Hepatic stellate cell (primary cell): ENCODE measurements around the gene ARMC9.
"Not testable (repeated sequence)": the region's sequence is repeated elsewhere in the genome, so short reads cannot be mapped to it uniquely, and the experiment has no call there.

Experiments
- DNase-seq: peaks from one replicate; pipeline ENCODE4 v3.0.0; 2011; ENCODE audit warnings: low spot score

ARMC9 gene

DNA sequence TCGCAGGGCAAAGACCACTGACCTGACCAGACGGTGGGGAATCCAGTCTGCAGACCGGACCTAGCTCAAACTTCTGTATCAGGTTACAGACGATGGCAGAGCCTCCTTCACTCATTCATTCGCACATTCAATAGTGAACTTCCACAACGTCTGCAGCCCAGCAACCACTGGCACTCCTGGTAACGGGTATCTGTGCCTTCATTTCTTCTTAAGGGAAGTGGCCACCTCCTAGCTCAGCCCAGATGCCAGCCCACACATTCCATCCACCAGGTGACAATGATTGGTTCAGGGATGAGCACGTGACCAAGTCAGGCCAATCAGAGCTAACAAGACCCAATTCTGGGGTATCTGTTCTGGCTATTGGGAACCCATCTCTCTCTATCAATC lies 15.9 kb upstream of the ARMC9 start:
- no peak for DNase-seq

DNA sequence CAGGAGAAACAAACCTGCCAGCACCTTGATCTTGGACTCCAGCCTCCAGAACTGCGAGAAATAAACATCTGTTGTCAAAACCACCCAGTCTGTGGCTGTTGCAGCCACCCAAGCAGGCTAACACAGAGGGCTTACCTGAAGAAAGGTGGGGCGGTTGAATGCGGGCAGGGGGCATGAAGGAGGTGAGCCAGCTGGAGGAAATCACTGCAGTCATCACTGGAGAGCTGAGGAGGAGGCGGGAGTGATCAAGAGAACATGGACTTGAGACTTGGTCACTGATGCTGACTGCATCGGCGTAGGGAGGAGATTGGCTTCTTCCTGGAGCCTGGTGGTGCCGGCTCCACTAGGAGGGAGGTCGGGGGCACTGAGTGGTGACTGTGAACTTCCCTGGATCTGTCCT lies 14.6 kb upstream of the ARMC9 start:
- DNase-seq: no peak

DNA sequence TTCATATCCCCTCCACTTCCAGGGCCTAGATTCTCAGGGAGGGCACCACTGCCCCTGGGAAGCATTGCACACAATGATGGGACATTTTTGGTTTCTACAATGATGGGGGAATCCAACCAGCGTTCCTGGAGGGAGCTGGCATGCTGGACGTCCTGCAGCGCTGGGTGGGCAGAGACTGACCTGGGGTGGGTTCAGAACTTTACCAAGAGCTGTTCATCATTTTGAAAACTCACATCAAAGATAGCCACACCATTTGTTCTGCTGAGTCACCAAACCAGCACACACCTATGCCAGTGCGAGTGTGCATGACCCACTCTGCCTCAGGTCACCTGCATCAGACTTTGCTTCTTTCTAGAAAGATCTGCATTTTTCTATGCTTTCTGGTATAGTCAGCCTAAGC lies 14.1 kb upstream of the ARMC9 start:
- DNase-seq: no peak

DNA sequence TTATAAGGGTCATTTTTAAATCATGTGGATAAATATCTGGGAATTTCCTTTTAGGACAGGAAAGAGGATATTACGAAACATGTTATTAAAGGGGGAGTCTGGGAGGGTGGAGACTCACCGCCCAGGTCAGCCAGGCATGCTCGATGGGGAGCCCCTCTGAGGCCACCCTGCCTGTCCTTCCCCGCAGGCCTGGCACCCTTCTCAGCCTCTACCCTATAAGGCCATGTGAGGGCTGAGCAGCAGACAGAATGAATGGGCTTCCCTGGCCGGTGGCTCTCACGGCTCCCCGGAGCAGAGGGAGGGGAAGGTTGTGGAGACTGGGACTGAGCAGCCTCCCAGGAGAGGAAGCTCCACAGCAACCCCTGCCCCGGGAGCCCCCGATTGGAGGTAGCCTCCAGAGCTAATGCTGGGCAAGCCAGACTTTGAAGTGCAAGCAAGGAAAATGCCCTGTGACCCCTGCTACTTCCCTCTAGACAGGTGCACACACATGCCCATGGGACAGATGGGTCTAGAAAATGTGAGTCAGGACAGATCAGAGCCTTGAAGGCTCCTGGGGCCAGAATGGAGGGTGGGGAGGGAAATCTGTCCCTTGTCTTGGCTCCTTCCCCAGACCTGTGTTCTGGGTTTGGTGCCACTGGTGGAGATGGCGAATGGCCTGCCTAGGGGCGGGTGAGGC lies 13.2 kb upstream of the ARMC9 start:
- no peak for DNase-seq

DNA sequence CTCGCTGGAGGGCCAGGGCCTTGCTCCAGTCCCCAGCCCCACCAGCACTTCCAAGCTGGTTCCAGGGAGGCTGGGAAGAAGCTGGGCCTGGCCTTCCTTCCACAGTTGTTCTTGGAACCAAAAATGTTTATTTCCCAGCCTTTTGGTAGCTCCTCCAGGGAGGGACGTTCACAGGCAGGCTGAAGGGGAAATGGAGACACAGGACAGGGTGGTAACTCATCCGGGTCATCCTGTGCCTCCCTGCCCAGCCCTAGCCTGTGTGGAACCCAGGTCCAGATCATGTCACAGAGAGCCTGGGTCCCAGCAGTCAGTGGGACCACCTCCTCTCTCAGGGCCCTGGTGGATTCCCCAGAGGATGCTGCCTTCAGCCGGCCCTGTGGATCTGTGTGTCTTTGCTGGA lies 12.5 kb upstream of the ARMC9 start:
- DNase-seq: no peak

DNA sequence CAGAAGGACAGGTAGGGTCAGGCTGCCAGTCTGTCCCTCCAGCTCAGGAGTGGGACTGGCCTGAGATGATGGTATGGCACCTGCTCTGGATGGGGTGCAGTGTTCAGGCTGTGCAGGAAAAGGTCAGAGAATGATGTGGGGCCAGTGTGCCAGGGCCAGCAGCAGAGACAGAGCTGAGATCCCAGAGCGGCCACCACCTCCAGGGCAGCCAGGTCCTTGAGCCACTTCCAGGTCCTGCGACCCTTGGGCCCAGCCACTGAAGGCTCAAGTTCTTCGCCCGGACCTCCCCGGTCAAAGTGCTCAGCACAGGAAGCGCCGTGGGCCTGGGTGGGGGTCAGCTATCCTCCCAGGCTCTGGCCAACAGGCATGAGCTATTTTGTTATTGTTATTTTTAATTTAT lies 12.1 kb upstream of the ARMC9 start:
- DNase-seq: no peak

DNA sequence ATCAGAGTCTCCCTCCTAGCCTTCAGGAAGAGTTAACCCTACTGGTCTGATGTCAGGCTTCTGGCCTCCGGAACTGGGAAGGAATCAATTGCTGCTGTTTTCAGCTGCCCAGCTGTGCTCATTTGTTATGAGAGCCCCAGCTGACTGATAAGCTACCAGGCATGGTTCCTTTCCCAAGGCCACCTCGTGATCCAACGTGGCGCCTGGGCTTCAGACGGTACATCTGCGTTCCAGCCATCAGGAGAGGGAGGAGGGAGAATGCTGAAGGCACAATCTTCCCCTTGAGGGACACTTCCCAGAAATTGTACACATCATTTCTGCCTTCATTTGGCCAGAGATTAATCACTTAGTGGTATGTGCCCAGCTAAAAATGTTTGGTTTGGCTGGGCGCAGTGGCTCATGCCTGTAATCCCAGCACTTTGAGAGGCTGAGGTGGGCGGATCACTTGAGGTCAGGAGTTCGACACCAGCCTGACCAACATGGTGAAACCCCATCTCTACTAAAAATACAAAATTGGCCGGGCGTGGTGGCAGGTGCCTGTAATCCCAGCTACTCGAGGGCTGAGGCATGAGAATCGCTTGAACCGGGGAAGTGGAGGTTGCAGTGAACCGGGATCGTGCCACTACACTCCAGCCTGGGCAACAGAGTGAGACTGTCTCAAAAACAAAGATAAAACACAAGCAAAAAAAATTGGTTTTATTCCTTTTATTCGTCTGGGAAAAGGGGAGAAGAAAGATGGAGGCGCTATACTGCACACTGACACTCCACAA lies 10.5 kb upstream of the ARMC9 start:
- no peak for DNase-seq

DNA sequence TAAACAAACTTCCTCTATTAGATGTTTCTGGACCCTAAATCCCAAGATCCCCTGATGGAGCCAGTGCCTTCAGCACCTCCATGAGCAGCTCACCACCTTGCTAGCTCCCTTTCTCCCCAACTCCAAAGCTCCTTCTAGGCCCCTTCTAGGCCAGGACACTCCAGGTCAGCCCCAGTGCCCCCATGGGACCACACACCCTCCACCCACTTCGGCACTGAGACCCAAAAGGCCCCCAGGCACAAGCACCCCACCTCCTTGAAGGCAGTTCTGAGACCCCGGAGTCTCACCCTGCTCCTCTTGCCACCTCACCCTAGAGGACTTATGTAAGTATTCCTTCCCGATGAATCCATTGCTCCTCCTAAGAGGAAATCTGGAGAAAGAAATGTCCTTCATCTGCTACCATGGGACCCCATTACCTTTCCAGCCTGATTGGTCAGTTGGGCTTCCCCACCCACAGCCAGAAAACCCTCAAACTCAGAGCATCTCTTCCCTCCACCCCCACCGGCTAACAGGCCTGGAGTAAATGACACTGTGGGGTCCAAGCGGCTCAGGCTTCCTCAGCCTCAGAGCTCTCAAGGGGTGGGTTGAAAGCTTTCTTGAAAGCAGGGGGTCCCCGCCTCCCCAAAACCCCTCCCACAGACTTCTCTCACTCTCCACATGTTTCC lies 9.8 kb upstream of the ARMC9 start:
- DNase-seq: no peak

DNA sequence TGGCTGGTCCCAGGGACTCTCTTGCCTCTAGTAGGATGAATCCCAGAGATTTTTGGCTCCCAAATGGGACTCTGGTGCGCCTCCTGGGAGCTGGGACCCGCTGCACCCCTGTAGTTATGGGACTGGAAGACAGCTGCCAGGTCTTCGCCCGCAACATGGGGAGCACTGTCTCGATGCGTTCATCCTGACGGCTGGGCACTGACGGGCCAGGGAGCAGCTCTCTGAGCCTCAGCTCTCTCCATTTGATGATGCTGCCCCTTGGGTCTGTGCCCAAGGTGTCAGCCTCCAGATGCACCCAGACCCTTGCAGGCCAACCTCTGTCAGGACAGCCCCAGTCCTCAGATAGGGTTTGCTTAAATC lies 9.3 kb upstream of the ARMC9 start:
- DNase-seq: no peak

DNA sequence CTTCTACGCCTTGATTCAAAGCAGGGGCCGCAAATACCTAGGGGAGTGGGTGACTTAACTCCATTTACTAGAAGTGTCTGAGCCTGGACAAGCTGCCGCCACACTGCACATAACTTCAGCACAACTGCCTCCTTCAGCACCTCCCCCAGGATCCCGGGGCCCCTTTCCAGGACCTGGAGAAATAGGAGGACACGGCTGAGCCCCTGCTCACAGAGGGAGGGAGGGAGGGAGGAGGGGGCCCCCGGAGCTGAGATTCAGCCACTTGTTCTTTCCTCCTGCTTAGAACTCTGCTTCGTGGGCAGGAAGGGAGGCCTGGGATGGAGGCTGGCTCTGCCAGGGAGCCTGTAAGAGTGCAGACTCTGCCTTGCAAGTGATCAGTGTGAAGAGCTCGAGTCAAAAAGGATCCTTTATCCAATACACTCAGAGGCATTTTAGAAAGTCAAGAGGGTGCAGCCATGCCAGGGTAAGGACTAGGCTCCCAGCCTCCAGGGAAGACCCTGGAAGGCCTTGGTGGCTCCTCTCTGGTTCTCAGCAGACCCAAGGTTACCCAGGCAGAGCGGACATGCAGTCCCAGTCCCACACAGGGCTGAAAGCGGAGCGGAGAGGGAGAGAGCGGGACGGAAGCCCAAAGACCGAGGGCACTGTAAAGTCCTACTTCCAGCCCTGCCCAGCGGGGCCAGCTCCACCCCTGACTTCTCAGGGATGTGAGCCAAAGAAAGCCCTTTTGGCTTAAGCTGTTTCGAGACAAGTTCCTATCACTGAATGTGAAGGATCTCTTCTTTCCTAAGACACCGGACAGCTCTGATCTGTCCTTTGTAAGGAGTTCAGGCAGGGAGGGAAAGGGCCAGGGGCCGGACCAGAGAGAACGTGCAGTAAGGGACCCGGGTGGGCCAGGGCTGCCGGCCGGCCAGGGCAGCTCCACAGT lies 8.6 kb upstream of the ARMC9 start:
- peak; percentile 74 for DNase-seq

DNA sequence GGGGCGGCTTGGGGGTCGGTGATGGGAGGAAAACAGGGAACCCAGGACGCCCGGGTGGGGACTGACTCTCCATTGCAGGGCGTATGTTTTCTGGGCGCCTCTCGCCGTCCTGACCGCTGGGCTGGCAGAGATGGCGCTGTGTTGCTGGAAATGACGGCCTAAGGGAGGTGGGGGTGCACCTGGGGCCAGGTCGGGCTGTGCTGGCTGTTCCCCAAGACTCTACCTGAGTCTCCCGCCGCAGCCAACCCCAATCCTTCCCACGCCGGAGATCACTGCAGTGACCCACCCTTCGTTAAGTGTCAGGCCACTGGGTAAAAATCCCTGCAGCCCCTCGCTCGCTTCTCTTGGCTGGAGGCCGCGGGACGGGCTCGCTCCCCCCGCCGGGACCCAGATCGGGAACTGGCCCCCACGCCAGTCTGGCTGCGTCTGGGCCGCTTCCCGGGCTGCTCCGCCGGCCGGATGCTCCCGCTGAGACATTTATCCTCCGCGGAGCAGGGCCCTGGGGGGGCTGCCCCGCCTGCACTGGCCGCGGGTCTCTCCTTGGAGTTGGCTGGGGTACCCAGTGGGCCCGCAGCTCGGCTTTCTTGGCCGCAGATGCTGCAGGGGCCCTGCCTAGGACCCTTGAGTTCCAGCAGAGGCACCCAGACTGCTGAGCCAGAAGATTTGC lies 7.8 kb upstream of the ARMC9 start:
- DNase-seq: peak; percentile 64

DNA sequence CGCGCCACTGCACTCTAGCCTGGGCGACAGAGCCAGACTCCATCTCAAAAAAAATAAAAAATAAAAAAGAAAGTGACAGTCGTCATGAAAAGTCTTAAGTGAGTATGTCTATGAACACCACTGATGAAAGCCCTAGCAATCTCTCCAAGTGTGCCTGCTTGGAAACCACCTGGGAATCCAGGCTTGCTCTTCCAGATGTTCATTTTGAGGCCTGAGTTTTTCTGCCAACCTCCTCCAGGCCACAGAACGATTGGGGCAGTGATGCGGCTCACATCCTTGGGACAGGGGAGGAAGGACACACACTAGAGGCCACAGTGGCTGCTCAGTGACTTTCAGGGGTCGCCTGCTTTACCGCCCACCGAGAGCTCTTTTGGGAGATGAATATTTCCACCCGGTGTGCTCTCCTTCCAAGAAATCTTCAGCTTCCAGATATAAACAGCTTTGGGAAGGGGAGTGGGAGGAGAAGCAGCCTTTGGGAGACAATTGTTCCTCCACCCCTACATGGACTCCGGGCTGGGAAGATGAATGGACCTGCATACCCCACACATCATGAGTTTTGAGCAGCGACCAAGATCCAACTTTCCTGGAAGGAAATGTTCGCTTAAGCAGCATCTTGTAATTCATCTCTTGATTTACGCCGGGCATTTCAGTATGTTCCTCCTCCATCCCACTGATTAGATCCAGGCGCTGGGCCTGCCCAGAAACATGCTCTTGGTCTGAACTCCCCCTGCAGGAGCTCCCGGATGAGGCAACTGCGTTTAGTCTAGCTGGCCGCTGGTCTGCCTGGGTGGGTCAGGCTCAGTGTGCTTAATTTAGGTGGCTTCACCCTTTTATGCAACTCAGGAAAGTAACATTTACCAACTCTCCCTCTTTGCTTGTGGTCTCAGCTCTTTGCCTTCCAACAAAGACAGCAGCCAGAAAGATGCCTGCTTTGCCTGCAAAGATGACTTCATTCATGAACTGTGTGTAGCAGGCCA lies 6.2 kb upstream of the ARMC9 start:
- DNase-seq: peak; percentile 84

DNA sequence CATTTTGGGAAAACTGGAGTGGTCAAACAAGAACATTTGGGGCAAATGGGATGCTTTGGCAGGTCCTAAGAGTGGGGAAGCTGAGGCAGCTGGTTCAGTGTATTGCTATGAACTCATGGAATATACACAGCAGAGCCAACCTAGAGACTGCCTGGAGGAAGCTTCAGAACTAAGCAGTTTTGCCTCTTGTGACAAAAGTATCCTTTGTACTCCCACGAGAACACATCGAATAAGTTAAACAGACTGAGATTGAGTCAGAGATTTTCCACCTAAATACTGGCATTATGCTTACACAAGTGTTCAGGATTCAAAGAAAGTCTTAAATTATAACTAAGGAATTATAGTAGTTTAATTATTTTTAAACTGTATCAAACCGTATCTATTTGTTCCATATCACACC lies 5.2 kb upstream of the ARMC9 start:
- DNase-seq: no peak

DNA sequence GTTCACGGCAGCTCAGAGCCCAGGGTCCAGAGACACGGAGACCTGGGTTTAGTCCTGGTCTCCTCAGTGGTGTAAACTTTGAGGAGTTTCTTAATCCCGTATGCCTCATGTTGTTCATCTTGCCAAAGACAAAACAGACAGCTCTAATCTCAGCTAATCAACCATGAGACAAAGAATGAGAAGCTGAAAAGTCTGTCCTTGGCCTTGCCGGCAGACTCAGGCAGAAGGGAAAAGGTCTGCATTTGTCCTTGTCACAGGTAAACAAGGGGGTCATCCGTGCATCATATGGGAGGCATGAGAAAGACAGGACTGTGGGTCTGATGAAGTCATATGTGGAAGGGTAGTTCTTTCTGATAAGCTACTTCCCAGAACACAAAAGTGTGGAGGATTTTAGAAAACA lies 1.8 kb upstream of the ARMC9 start:
- DNase-seq: no peak

DNA sequence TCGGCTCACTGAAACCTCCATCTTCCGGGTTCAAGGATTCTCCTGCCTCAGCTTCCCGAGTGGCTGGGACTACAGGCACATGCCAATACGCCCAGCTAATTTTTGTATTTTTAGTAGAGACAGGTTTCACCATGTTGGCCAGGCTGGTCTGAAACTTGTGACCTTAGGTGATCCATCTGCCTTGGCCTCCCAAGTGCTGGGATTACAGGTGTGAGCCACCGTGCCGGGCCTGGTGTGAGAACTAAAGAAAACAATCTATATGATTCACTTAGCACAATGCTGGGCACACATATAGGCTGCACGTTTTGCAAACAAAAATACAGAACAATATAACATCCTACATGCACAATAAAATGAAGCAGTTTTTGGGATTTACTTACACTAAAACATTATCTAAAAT lies 1.2 kb upstream of the ARMC9 start:
- DNase-seq: not testable (repeated sequence)

DNA sequence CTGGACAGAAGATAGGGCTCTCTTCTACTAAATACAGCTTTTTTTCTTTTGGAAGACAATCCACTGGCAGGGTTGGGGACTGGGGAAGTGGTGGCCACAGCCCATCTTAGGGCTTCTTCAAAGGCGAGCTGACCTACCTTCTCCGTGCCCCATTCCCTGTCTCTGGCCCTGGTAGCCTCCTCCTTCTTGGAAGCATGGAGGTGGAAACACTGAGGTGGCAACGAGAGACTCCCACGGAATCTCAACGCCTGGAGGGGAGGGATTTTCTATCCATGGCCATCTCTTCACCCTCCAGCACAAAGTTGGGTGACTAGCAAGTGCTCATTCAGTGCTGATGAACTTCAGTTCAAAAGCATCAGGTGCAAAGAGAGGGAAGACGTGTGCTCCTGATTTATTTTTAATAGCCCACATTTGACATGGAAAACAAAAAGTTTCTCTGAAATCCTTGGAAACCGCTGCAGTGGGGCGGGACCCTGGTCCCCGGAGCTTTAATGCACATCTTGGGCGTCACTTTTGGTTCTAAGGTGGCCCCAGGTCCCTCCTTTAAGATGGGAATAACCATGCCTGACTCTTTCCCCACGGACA lies 633 bp upstream of the ARMC9 start:
- DNase-seq: no peak

DNA sequence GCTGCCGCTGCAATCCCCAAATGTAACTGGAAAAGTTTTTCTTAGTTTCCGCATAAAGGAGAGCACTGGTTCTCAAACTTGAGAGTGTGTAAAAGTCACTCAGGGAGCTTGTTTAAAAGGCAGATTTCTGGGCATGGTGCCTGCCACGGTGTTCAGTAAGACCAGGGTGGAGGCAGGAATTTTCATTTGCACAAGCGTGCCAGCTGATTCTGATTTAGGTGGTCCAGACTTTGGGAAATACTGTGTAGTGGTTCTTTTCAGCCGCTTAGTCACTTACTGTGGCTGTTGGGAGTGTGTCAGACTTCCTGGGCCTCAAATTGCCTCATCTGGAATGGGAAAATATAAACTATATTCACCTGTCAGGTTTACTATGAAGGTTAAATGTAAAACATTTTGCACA lies 788 bp downstream of the ARMC9 start:
- no peak for DNase-seq

DNA sequence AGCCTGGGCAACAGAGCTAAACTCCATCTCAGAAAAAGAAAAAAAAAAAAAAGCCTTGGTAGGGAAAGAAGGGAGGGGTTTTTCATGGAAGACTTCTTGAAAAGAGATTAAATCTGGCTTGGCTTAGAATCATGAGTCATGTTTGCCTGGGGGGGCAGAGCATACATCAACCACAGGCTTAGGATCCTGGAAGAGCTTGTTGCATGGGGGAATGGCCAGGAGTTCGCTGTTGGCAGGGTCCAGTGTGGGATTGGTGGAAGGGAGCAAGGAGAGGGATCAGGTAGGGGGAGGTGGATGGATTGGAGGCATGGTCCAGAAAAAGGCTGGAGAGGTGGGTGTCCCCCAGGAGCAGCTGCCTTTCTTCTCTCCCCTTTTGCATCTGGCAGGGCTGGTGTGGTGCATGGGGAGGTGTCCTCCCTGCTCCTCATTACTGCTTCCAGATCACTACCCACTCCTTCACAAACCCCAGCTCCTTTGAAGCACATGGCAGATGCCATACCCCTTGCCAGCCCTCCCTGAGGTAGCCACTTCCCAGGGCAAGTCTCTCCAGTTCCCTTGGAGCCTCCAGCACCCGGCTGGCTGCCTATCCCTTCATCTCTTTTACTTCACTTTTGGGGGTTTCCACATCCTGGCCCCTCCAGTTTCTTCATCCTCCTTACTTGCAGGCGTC lies 2.5 kb downstream of the ARMC9 start:
- DNase-seq: no peak

DNA sequence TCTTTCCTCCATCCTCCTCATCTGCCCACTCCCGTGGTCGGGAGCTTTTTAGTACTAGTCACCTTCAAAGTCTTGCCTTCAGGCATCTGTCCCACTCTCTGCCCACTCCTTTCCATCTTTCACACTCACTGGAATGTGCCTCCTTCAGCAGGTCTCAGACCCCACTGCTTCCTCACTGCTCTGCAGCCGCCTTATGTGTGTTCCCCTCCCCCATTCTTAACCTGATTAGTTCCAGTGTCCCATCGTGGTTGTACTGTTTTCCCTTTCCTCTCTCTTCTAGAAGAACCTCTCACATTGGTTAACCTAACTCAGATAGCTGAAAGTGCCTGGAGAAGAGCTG lies 3.0 kb downstream of the ARMC9 start:
- no peak for DNase-seq

DNA sequence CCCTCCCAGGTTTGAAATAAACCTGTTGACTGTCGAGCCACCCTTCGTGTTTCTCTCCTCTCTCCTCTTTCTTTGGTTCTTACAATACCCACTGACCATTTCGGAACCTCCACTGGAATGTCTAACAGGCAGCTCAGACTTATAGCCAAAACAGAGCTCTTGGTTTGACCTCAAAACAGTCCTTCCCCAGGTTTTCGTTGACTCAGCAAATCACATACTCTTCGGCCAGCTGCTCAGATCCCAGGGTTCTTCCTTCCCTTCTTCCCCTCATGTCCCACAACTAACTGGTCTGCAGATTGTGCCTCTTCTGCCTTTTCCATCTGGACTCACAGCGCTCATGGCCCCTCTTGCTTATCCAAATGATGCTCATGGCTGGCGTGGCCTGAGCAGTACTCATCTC lies 4.7 kb downstream of the ARMC9 start:
- no peak for DNase-seq
